ENCODE measurements around the gene HCRT. TPM values are rescaled to one million over a fixed set of nuclear protein-coding genes. Genes with fewer than 3 reads are reported as not detected.

Gene HCRT
- polyA plus RNA-seq, 1 of the 3 experiments (the other 2 are of a cell fraction), result not detected

DNA sequence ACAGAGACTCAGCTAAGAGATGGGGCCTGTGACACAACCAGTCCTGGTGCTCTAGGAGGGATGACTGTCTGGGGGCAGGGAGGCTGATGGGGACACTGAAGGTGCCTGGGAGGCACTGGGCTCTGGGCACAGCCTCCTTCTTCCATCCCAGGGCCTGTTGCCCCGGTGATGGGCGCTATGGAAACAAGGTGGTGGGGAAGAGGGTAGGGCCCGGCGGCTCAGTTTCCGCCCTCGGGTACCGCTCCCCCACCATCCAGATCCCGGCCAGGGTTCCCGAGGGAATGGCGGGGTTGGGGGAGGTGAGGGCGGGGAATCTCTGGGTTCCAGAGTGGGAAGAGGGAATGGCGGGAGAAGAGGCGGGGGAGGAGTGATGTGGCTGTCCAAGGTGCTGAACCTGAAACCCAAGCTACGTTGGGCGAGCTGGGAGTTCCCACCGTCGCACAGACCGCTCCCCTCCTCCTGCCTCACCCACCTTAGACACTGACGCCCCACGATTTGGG lies 5.3 kb downstream of the HCRT start:
- peaks cover 4 to 15% of the 10 kb centered on the region in 2 experiments; a peak in 2 of 4 replicates for H3K4me1 ChIP-seq (ENCODE audit: control insufficient read depth in 1 of 2, insufficient read depth in 2 of 2, low read depth in 1 of 2, low read length in 1 of 2)
- peaks cover 11% of the 10 kb centered on the region for H3F3A ChIP-seq (replicated peaks; ENCODE audit: insufficient read depth)
- no peaks in the 10 kb centered on the region for H3K9me2 ChIP-seq
- peak; percentile 62 for DNase-seq
- no peaks in the 10 kb centered on the region for H3K36me3 ChIP-seq (replicated peaks in 1 of 2; ENCODE audit: control insufficient read depth in 1 of 2, insufficient read depth in 2 of 2, low read length in 1 of 2)
- H3K4me2 ChIP-seq, result no peak overlapping the region
- ChIA-PET CTCF (interaction anchor here (0.6 to 4.4 kb wide), 14 partner anchors 12 to 226 kb away, joined by 3 to 30 read pairs (median 8); partner anchors contain the start of genes GHDC, HSPB9 and RAB5C), POLR2A (interaction anchor here (1.6 kb wide), 1 partner anchor 69 kb away, joined by 3 read pairs; no protein-coding TSS in a partner anchor)
- no peak overlapping the region for H2AFZ ChIP-seq (ENCODE audit: low read depth)
- H3K9ac ChIP-seq, result no peak overlapping the region
- TF ChIP-seq, protein P1, sequence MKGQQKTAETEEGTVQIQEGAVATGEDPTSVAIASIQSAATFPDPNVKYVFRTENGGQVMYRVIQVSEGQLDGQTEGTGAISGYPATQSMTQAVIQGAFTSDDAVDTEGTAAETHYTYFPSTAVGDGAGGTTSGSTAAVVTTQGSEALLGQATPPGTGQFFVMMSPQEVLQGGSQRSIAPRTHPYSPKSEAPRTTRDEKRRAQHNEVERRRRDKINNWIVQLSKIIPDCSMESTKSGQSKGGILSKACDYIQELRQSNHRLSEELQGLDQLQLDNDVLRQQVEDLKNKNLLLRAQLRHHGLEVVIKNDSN (IDR thresholded peaks at IDR 0.05; ENCODE audit: borderline replicate concordance, low read depth), result no peak
- TF ChIP-seq RXRA (IDR thresholded peaks at IDR 0.05; ENCODE audit: borderline replicate concordance, low read depth) (no peak), MEF2A (IDR thresholded peaks at IDR 0.05; ENCODE audit: borderline replicate concordance, low read depth) (no peak)
- TF ChIP-seq, protein P2, sequence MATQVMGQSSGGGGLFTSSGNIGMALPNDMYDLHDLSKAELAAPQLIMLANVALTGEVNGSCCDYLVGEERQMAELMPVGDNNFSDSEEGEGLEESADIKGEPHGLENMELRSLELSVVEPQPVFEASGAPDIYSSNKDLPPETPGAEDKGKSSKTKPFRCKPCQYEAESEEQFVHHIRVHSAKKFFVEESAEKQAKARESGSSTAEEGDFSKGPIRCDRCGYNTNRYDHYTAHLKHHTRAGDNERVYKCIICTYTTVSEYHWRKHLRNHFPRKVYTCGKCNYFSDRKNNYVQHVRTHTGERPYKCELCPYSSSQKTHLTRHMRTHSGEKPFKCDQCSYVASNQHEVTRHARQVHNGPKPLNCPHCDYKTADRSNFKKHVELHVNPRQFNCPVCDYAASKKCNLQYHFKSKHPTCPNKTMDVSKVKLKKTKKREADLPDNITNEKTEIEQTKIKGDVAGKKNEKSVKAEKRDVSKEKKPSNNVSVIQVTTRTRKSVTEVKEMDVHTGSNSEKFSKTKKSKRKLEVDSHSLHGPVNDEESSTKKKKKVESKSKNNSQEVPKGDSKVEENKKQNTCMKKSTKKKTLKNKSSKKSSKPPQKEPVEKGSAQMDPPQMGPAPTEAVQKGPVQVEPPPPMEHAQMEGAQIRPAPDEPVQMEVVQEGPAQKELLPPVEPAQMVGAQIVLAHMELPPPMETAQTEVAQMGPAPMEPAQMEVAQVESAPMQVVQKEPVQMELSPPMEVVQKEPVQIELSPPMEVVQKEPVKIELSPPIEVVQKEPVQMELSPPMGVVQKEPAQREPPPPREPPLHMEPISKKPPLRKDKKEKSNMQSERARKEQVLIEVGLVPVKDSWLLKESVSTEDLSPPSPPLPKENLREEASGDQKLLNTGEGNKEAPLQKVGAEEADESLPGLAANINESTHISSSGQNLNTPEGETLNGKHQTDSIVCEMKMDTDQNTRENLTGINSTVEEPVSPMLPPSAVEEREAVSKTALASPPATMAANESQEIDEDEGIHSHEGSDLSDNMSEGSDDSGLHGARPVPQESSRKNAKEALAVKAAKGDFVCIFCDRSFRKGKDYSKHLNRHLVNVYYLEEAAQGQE (IDR thresholded peaks at IDR 0.05; ENCODE audit: low read depth, low read length), result peak; percentile 97
- no peaks in the 10 kb centered on the region for H4K20me1 ChIP-seq (ENCODE audit: insufficient read depth)
- H3K79me2 ChIP-seq (ENCODE audit: insufficient read depth), result no peaks in the 10 kb centered on the region
- no peaks in the 10 kb centered on the region for H3K27me3 ChIP-seq (ENCODE audit: insufficient read depth)
- WGBS (ENCODE audit: low lambda C conversion rate), result 82% methylated on average over 20 of the region's 20 CpGs
- H3K4me3 ChIP-seq (ENCODE audit: low read depth in 2 of 2, low read length in 1 of 2), result peak overlapping the region in 1 of 2 experiments; percentile 55; a peak in 1 of 4 replicates
- no peak overlapping the region for H3K27ac ChIP-seq (ENCODE audit: low read depth in 2 of 2, low read length in 1 of 2)
- no peaks in the 10 kb centered on the region for H3K9me3 ChIP-seq

DNA sequence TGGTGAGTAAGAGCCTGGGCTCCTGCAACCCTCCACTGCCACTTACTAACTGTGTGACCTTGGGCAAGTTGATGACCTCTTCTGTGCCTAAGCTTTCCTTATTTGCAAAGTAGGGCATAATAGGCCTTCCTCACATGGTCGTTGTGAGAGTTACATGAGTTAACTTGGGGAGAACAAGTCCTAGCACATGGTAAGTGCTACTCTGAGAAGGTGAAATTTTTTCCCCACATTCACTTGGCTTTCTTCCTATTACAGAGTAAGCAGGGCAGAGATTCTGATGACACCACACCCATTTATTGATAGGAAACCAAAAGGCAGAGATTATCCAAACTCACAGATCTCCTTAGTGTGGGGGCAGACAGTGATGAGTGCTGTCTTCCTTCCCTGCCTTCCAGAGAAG lies 5.9 kb downstream of the HCRT start:
- no peak overlapping the region for H3K4me3 ChIP-seq (ENCODE audit: low read depth in 2 of 2, low read length in 1 of 2)
- DNase-seq, result no peak
- H3K27ac ChIP-seq (ENCODE audit: low read depth in 2 of 2, low read length in 1 of 2), result no peak overlapping the region
- H2AFZ ChIP-seq (ENCODE audit: low read depth), result no peak overlapping the region
- no peak overlapping the region for H3K4me2 ChIP-seq
- no peaks in the 10 kb centered on the region for H3K79me2 ChIP-seq (ENCODE audit: insufficient read depth)
- POLR2A ChIA-PET, result no interaction called here
- H3K9me2 ChIP-seq, result no peaks in the 10 kb centered on the region
- H4K20me1 ChIP-seq (ENCODE audit: insufficient read depth), result no peaks in the 10 kb centered on the region
- no peaks in the 10 kb centered on the region for H3K36me3 ChIP-seq (replicated peaks in 1 of 2; ENCODE audit: control insufficient read depth in 1 of 2, insufficient read depth in 2 of 2, low read length in 1 of 2)
- WGBS (ENCODE audit: low lambda C conversion rate), result 50% methylated on average over 1 of the region's 1 CpG
- CTCF ChIA-PET, result interaction anchor here (0.6 to 4.4 kb wide), 8 partner anchors 15 to 217 kb away, joined by 3 to 30 read pairs (median 4); partner anchors contain the start of gene GHDC
- no peaks in the 10 kb centered on the region for H3K9me3 ChIP-seq
- H3K9ac ChIP-seq, result no peak overlapping the region
- H3K27me3 ChIP-seq (ENCODE audit: insufficient read depth), result no peaks in the 10 kb centered on the region
- H3F3A ChIP-seq (replicated peaks; ENCODE audit: insufficient read depth), result peaks cover 11% of the 10 kb centered on the region
- H3K4me1 ChIP-seq (ENCODE audit: control insufficient read depth in 1 of 2, insufficient read depth in 2 of 2, low read depth in 1 of 2, low read length in 1 of 2), result peaks cover 4 to 15% of the 10 kb centered on the region in 2 experiments; a peak in 2 of 4 replicates
- TF ChIP-seq, protein P3, sequence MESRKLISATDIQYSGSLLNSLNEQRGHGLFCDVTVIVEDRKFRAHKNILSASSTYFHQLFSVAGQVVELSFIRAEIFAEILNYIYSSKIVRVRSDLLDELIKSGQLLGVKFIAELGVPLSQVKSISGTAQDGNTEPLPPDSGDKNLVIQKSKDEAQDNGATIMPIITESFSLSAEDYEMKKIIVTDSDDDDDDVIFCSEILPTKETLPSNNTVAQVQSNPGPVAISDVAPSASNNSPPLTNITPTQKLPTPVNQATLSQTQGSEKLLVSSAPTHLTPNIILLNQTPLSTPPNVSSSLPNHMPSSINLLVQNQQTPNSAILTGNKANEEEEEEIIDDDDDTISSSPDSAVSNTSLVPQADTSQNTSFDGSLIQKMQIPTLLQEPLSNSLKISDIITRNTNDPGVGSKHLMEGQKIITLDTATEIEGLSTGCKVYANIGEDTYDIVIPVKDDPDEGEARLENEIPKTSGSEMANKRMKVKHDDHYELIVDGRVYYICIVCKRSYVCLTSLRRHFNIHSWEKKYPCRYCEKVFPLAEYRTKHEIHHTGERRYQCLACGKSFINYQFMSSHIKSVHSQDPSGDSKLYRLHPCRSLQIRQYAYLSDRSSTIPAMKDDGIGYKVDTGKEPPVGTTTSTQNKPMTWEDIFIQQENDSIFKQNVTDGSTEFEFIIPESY (IDR thresholded peaks at IDR 0.05; ENCODE audit: borderline replicate concordance, low read depth), result no peak
- no peak for TF ChIP-seq RFX5 (IDR thresholded peaks at IDR 0.05; ENCODE audit: low read length)
- TF ChIP-seq, protein P4, sequence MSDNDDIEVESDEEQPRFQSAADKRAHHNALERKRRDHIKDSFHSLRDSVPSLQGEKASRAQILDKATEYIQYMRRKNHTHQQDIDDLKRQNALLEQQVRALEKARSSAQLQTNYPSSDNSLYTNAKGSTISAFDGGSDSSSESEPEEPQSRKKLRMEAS (IDR thresholded peaks at IDR 0.05; ENCODE audit: low read depth), result no peak
- no peak for TF ChIP-seq ELF1 (IDR thresholded peaks at IDR 0.05)
- TF ChIP-seq, protein P5, sequence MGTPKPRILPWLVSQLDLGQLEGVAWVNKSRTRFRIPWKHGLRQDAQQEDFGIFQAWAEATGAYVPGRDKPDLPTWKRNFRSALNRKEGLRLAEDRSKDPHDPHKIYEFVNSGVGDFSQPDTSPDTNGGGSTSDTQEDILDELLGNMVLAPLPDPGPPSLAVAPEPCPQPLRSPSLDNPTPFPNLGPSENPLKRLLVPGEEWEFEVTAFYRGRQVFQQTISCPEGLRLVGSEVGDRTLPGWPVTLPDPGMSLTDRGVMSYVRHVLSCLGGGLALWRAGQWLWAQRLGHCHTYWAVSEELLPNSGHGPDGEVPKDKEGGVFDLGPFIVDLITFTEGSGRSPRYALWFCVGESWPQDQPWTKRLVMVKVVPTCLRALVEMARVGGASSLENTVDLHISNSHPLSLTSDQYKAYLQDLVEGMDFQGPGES (IDR thresholded peaks at IDR 0.05; ENCODE audit: low read depth, low read length), result no peak
- TF ChIP-seq, protein P1 (IDR thresholded peaks at IDR 0.05; ENCODE audit: borderline replicate concordance, low read depth), result no peak
- no peak for TF ChIP-seq EZH2phosphoT487 (IDR thresholded peaks at IDR 0.05; ENCODE audit: borderline replicate concordance, low read depth)
- TF ChIP-seq, protein P2 (IDR thresholded peaks at IDR 0.05; ENCODE audit: low read depth, low read length), result no peak
- no peak for TF ChIP-seq JUND (IDR thresholded peaks at IDR 0.05)
- TF ChIP-seq GABPA (IDR thresholded peaks at IDR 0.05; ENCODE audit: low read depth), result no peak
